ENCODE results near the gene SEC22A. TPM values are rescaled to one million over a fixed set of nuclear protein-coding genes. Genes with fewer than 3 reads are reported as not detected.

Gene SEC22A
- total and polyA plus RNA-seq, 4 donors, result 10.2 to 17.3 (median 13.6) TPM

DNA sequence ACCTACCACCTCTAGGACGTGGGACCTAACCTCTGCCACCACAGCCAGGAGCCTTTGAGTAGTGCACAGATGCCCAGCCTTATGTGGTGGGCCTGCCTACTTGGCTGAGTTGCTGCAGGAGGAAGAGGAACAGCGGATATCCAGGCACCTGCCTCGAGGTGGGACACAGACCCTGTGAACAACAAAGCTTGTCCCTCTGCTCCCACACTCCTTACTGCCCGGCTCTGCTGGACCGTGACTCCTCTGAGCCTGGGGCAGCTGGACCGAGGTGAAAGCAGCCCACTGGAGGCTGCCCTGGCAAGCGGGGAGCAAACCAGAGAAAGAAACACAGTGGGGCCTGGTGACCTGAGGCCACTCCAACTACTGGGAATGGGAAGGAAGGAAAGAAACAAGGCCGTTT is 97.8 kb downstream of the SEC22A start:
- Histone ChIP-seq H3K27me3 (ENCODE audit: control insufficient read depth in 1 of 2, insufficient read depth in 2 of 2, low read length in 1 of 2) (no peaks in the 10 kb centered on the region), H3K9me3 (ENCODE audit: control insufficient read depth, low read length) (no peaks in the 10 kb centered on the region), H3K27ac (ENCODE audit: low read depth in 1 of 2, low read length in 2 of 2) (no peak overlapping the region), H3K4me3 (ENCODE audit: low read length in 2 of 2) (no peak overlapping the region), H3K4me1 (ENCODE audit: control insufficient read depth in 1 of 2, insufficient read depth in 2 of 2, low read length in 2 of 2) (no peaks in the 10 kb centered on the region), H3K36me3 (ENCODE audit: control insufficient read depth in 1 of 2, insufficient read depth in 2 of 2, low read length in 1 of 2) (peaks cover 0 to 10% of the 10 kb centered on the region in 2 donors)
- peak in 1 of 2 donors; percentile 55 for DNase-seq
- ATAC-seq (ENCODE audit: low FRiP score), result no peak
- 76 to 88% methylated on average over 7 to 8 of the region's 8 CpGs for WGBS, 2 donors
- intact Hi-C loops (cut with DNase I), result no loop called here

- ATAC-seq (ENCODE audit: low FRiP score), result no peak
- WGBS, 2 donors, result 92% methylated on average over 16 of the region's 16 CpGs
- peak in 1 of 2 donors; percentile 61 for DNase-seq
- no peaks in the 10 kb centered on the region for H3K27me3 ChIP-seq (ENCODE audit: control insufficient read depth in 1 of 2, insufficient read depth in 2 of 2, low read length in 1 of 2)
- intact Hi-C loops (cut with DNase I), result no loop called here
- no peak overlapping the region for H3K4me3 ChIP-seq (ENCODE audit: low read length in 2 of 2)
- peaks cover 0 to 10% of the 10 kb centered on the region in 2 donors for H3K36me3 ChIP-seq (ENCODE audit: control insufficient read depth in 1 of 2, insufficient read depth in 2 of 2, low read length in 1 of 2)
- no peaks in the 10 kb centered on the region for H3K9me3 ChIP-seq (ENCODE audit: control insufficient read depth, low read length)
- H3K27ac ChIP-seq (ENCODE audit: low read depth in 1 of 2, low read length in 2 of 2), result no peak overlapping the region
- no peaks in the 10 kb centered on the region for H3K4me1 ChIP-seq (ENCODE audit: control insufficient read depth in 1 of 2, insufficient read depth in 2 of 2, low read length in 2 of 2)
These were observed 98.3 kb downstream of the SEC22A start for GRCh38 chr3:123300056-123300455.

DNA sequence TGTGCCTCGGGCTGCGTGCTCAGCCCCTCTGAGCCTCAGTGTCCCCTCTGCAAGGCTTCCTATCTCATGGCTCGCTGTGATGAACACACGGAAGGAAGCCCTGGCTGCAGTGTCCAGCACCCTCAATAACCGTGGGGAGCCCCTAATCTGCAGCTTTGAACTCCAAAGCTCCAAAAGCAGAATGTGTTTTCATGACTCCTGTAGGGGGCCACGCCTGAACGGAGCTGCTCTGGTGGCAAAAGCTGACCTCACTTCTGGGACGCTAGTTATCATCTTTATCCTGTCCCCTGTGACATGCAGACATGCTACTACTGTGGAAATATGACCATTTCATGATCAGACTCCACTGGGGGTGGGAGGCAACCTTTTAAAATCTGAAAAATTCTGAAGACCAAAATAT is 98.8 kb downstream of the SEC22A start:
- Histone ChIP-seq H3K27me3 (ENCODE audit: control insufficient read depth in 1 of 2, insufficient read depth in 2 of 2, low read length in 1 of 2) (no peaks in the 10 kb centered on the region), H3K9me3 (ENCODE audit: control insufficient read depth, low read length) (no peaks in the 10 kb centered on the region), H3K36me3 (ENCODE audit: control insufficient read depth in 1 of 2, insufficient read depth in 2 of 2, low read length in 1 of 2) (peaks cover 0 to 10% of the 10 kb centered on the region in 2 donors), H3K4me3 (ENCODE audit: low read length in 2 of 2) (no peak overlapping the region), H3K4me1 (ENCODE audit: control insufficient read depth in 1 of 2, insufficient read depth in 2 of 2, low read length in 2 of 2) (no peaks in the 10 kb centered on the region), H3K27ac (ENCODE audit: low read depth in 1 of 2, low read length in 2 of 2) (no peak overlapping the region)
- ATAC-seq (ENCODE audit: low FRiP score) (no peak), DNase-seq (no peak)
- intact Hi-C loops (cut with DNase I), result no loop called here
- 74 to 77% methylated on average over 8 of the region's 8 CpGs for WGBS, 2 donors

GRCh38 chr3:123301331-123302184 is 99.8 kb downstream of the SEC22A start:
- Histone ChIP-seq H3K4me3 (ENCODE audit: low read length in 2 of 2) (no peak overlapping the region), H3K27ac (ENCODE audit: low read depth in 1 of 2, low read length in 2 of 2) (no peak overlapping the region), H3K4me1 (ENCODE audit: control insufficient read depth in 1 of 2, insufficient read depth in 2 of 2, low read length in 2 of 2) (no peaks in the 10 kb centered on the region), H3K36me3 (ENCODE audit: control insufficient read depth in 1 of 2, insufficient read depth in 2 of 2, low read length in 1 of 2) (peaks cover 0 to 10% of the 10 kb centered on the region in 2 donors), H3K27me3 (ENCODE audit: control insufficient read depth in 1 of 2, insufficient read depth in 2 of 2, low read length in 1 of 2) (no peaks in the 10 kb centered on the region), H3K9me3 (ENCODE audit: control insufficient read depth, low read length) (no peaks in the 10 kb centered on the region)
- DNase-seq, result peak in 1 of 2 donors; percentile 55
- 72 to 75% methylated on average over 4 of the region's 4 CpGs for WGBS, 2 donors
- no peak for ATAC-seq (ENCODE audit: low FRiP score)
- intact Hi-C loops (cut with DNase I), result no loop called here

DNA sequence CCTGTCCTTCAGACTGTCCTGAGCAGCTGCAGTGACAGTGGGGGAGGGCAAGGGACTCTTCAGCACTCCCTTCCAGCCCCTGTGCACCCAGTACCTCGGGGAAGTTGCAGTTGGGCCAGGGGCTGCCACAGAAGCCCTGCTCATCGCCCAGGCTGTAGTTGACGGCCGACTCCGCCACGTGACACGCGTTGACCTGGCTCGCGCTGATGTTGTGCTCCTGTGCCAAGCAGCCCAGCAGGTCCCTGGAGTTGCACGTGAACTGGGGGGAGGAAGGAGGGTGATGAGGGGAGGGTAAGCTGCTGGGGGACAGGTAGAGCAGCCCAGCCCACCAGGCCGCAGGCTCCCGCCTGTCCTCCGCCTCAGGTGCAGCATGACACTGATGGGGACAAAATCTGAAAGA is 101.2 kb downstream of the SEC22A start:
- no peak overlapping the region for H3K27ac ChIP-seq (ENCODE audit: low read depth in 1 of 2, low read length in 2 of 2)
- no peaks in the 10 kb centered on the region for H3K9me3 ChIP-seq (ENCODE audit: control insufficient read depth, low read length)
- H3K36me3 ChIP-seq (ENCODE audit: control insufficient read depth in 1 of 2, insufficient read depth in 2 of 2, low read length in 1 of 2), result peaks cover 0 to 7% of the 10 kb centered on the region in 2 donors
- no peaks in the 10 kb centered on the region for H3K27me3 ChIP-seq (ENCODE audit: control insufficient read depth in 1 of 2, insufficient read depth in 2 of 2, low read length in 1 of 2)
- intact Hi-C loops (cut with DNase I), result no loop called here
- no peak overlapping the region for H3K4me3 ChIP-seq (ENCODE audit: low read length in 2 of 2)
- H3K4me1 ChIP-seq (ENCODE audit: control insufficient read depth in 1 of 2, insufficient read depth in 2 of 2, low read length in 2 of 2), result no peaks in the 10 kb centered on the region
- WGBS, 2 donors, result 85 to 87% methylated on average over 14 of the region's 14 CpGs
- DNase-seq (peak in 1 of 2 donors; percentile 47), ATAC-seq (ENCODE audit: low FRiP score) (peak; percentile 4)

GRCh38 chr3:123303976-123304560 is 102.3 kb downstream of the SEC22A start:
- 91 to 92% methylated on average over 15 of the region's 15 CpGs for WGBS, 2 donors
- DNase-seq (peak in 1 of 2 donors; percentile 51), ATAC-seq (ENCODE audit: low FRiP score) (no peak)
- H3K27me3 ChIP-seq (ENCODE audit: control insufficient read depth in 1 of 2, insufficient read depth in 2 of 2, low read length in 1 of 2), result no peaks in the 10 kb centered on the region
- H3K4me3 ChIP-seq (ENCODE audit: low read length in 2 of 2), result no peak overlapping the region
- H3K4me1 ChIP-seq (ENCODE audit: control insufficient read depth in 1 of 2, insufficient read depth in 2 of 2, low read length in 2 of 2), result no peaks in the 10 kb centered on the region
- H3K9me3 ChIP-seq (ENCODE audit: control insufficient read depth, low read length), result no peaks in the 10 kb centered on the region
- intact Hi-C loops (cut with DNase I), result no loop called here
- H3K36me3 ChIP-seq (ENCODE audit: control insufficient read depth in 1 of 2, insufficient read depth in 2 of 2, low read length in 1 of 2), result peaks cover 0 to 7% of the 10 kb centered on the region in 2 donors
- H3K27ac ChIP-seq (ENCODE audit: low read depth in 1 of 2, low read length in 2 of 2), result no peak overlapping the region

GRCh38 chr3:123305192-123305591 is 103.4 kb downstream of the SEC22A start:
- Histone ChIP-seq H3K9me3 (ENCODE audit: control insufficient read depth, low read length) (no peaks in the 10 kb centered on the region), H3K4me3 (ENCODE audit: low read length in 2 of 2) (no peak overlapping the region), H3K27ac (ENCODE audit: low read depth in 1 of 2, low read length in 2 of 2) (no peak overlapping the region), H3K36me3 (ENCODE audit: control insufficient read depth in 1 of 2, insufficient read depth in 2 of 2, low read length in 1 of 2) (peaks cover 0 to 4% of the 10 kb centered on the region in 2 donors), H3K4me1 (ENCODE audit: control insufficient read depth in 1 of 2, insufficient read depth in 2 of 2, low read length in 2 of 2) (no peaks in the 10 kb centered on the region), H3K27me3 (ENCODE audit: control insufficient read depth in 1 of 2, insufficient read depth in 2 of 2, low read length in 1 of 2) (no peaks in the 10 kb centered on the region)
- ATAC-seq (ENCODE audit: low FRiP score) (no peak), DNase-seq (no peak)
- intact Hi-C loops (cut with DNase I), result no loop called here
- WGBS, 2 donors, result 54 to 68% methylated on average over 2 of the region's 2 CpGs

DNA sequence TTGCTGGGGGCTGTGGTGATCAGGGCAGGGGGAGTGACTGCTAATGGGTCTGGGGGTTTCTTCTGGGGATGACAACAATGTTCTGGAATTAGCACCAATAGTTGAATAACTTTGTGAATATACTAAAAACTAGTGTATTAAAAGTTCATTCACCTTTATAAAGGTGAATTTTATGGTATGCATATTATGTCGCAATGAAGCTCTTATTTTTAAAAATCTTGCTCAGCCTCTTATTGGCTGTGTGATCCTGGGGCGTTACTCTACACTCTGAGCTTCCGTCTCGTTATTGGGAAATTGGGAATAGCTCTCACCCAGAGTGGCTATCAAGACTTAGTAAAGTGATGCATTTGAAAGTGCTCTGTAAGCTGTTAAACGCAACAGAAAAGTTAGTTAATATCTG is 105.3 kb downstream of the SEC22A start:
- Histone ChIP-seq H3K9me3 (ENCODE audit: control insufficient read depth, low read length) (no peaks in the 10 kb centered on the region), H3K27me3 (ENCODE audit: control insufficient read depth in 1 of 2, insufficient read depth in 2 of 2, low read length in 1 of 2) (no peaks in the 10 kb centered on the region), H3K4me1 (ENCODE audit: control insufficient read depth in 1 of 2, insufficient read depth in 2 of 2, low read length in 2 of 2) (no peaks in the 10 kb centered on the region), H3K36me3 (ENCODE audit: control insufficient read depth in 1 of 2, insufficient read depth in 2 of 2, low read length in 1 of 2) (peaks cover 0 to 5% of the 10 kb centered on the region in 2 donors), H3K27ac (ENCODE audit: low read depth in 1 of 2, low read length in 2 of 2) (no peak overlapping the region), H3K4me3 (ENCODE audit: low read length in 2 of 2) (no peak overlapping the region)
- DNase-seq, result peak in 1 of 2 donors; percentile 12
- 86 to 89% methylated on average over 5 of the region's 5 CpGs for WGBS, 2 donors
- no peak for ATAC-seq (ENCODE audit: low FRiP score)
- intact Hi-C loops (cut with DNase I), result no loop called here

GRCh38 chr3:123310186-123310585 is 108.4 kb downstream of the SEC22A start:
- no peaks in the 10 kb centered on the region for H3K4me1 ChIP-seq (ENCODE audit: control insufficient read depth in 1 of 2, insufficient read depth in 2 of 2, low read length in 2 of 2)
- peak; percentile 37 to 70 for DNase-seq
- no peak overlapping the region for H3K4me3 ChIP-seq (ENCODE audit: low read length in 2 of 2)
- no peak for ATAC-seq (ENCODE audit: low FRiP score)
- 89 to 92% methylated on average over 8 of the region's 8 CpGs for WGBS, 2 donors
- intact Hi-C loops (cut with DNase I), result no loop called here
- H3K27me3 ChIP-seq (ENCODE audit: control insufficient read depth in 1 of 2, insufficient read depth in 2 of 2, low read length in 1 of 2), result no peaks in the 10 kb centered on the region
- peaks cover 0 to 7% of the 10 kb centered on the region in 2 donors for H3K36me3 ChIP-seq (ENCODE audit: control insufficient read depth in 1 of 2, insufficient read depth in 2 of 2, low read length in 1 of 2)
- H3K9me3 ChIP-seq (ENCODE audit: control insufficient read depth, low read length), result no peaks in the 10 kb centered on the region
- no peak overlapping the region for H3K27ac ChIP-seq (ENCODE audit: low read depth in 1 of 2, low read length in 2 of 2)
